H1 (cell line): Measurements from ENCODE around the gene FCER2.

ENCODE experiments used
- CTCF ChIP-seq, 3 experiments: IDR thresholded peaks; 1 replicate in 2 of 3; 2 replicates in 1 of 3; pipeline versions ENCODE4 v1.5.1 to v1.6.1; 2011; ENCODE audit warnings: low read length in 3 of 3, mild to moderate bottlenecking in 3 of 3, inconsistent platforms in 2 of 3, low read depth in 1 of 3, moderate library complexity in 1 of 3; ENCODE audit not compliant: insufficient read depth in 1 of 3; ENCODE audit errors: control extremely low read depth in 1 of 3
- RAD21 ChIP-seq, 2 experiments: IDR thresholded peaks in 1 of 2; conservative IDR thresholded peaks in 1 of 2; 2 replicates each; pipeline ENCODE4 v1.6.1; 2011; ENCODE audit warnings: low read depth in 2 of 2, low read length in 2 of 2, improper control_type of control experiment in 1 of 2, inconsistent platforms in 1 of 2, mild to moderate bottlenecking in 1 of 2, moderate library complexity in 1 of 2

GRCh38 chr19:7692417-7693088 lies 9.4 kb downstream of the FCER2 start:
- TF ChIP-seq CTCF (IDR thresholded peaks at IDR 0.05; ENCODE audit: control extremely low read depth in 1 of 3, insufficient read depth in 1 of 3, low read depth in 1 of 3, low read length in 3 of 3) (no peak), RAD21 (IDR thresholded peaks at IDR 0.05 in 1 of 2, conservative IDR thresholded peaks at IDR 0.05 in 1 of 2; ENCODE audit: low read depth in 2 of 2, low read length in 2 of 2) (no peak)
